Activated gamma-delta T cell treated with Interleukin-2 at 50 U/mL for 16 hours (primary cell): ENCODE results near the gene NACAD.

ENCODE experiments used
- DNase-seq: peaks from one replicate; pipeline ENCODE4 v3.0.0-alpha.2; 2020

The NACAD gene

DNA sequence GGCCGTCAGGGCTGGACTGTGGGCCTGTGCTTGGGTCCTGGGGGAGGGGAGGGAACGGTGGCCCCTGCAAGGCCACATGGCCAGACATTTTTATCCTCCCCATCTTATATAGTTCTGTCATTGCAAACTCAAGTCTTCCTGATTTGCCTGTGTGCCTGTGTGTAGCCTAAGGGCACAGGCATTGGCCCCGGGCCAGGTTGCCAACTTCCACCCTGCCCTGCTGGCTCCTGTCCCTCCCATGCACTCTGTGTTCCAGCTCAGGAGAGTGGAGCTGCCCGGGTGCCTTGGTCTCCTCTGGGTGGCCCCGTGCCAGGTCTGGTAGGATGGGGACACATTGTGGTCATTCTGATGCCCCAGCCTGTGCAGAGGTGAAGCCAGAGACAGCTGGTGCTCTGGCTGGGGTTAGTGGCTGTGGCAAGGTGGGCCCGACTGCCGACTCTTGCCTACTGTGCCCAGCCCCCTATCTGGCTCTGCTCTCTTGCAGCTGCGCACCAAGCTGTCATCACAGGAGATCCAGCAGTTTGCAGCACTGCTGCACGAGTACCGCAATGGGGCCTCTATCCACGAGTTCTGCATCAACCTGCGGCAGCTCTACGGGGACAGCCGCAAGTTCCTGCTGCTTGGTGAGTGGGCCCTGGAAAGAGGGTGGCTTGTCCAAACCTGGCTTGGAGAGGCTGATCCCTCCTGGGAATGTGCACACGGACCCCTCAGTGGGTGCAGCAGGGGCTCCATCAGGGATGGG lies 14.8 kb downstream of the NACAD start:
- DNase-seq: no peak

DNA sequence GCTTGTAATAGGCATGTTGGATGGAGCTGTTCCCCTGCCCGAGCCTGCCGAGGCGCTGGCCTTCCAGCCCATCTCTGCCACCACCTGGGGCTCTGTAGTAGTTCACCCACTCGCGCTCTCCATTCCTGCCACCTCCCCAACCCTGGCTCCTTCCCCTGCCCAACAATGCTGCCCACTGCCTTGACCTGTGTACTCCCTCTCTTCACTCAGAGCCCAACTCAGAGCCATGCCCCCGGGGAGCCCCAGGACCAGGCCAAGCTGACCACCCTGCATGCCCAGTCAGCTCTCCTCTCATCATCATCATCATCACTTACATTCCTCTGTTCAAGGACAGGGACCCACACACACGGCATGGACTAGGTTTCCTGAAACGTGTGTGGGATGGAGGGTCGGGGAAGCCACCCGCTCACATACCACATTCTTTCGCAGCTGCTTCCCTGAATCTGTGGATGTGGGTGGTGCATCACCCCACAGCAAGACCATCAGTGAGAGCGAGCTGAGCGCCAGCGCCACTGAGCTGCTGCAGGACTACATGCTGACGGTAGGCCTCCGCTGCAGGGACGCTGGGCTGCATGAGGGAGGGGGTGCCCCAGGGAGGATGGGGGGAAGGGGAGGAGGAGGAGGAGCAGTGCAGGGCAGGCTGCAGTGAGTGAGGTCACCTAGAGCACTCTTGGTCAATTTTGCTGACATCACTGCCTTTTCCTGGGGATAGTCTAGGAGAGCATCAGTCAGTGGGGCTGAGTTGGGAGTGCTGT lies 15.6 kb downstream of the NACAD start:
- DNase-seq: no peak

DNA sequence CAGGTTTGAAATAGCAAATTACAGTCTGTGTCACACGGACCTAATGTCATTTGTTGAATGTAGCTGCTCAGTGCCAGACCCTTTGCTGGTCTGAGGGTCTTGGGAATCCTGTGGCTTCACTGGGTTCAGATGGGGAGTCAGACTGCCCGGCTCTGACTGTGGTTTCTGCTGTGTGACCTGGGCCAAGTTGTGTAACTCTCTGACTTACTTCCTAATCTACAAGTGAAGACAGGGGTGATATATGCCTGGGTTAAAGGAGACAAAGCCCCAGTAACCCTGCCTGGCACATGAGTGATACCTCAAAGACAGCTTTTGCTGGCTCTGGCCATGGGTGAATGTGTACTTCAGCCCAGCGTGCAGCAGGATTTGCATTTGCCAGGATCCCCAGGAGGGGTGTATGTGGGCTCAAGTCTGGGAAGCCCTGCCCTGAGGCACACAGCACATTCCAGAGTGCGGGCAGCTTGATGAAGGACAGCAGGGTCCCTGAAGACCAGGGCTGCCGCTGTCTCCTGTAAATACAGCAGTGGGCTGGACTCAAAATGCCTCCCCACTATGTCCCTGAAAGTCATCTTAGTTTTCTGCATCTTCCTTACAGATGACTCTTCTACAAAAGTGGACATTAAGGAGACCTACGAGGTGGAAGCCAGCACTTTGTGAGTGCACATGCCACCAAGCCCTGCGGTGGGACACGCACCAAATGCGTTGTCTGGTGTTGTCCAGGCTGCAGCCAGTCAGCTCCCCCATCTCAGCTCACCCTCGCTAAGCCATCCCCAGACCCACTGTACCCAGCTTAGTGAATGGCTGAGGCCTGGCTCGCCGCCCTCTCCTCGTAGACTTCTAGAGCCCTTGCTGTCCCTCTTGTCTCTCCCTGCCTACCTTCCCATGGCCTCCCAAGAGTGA lies 16.4 kb downstream of the NACAD start:
- DNase-seq: no peak

DNA sequence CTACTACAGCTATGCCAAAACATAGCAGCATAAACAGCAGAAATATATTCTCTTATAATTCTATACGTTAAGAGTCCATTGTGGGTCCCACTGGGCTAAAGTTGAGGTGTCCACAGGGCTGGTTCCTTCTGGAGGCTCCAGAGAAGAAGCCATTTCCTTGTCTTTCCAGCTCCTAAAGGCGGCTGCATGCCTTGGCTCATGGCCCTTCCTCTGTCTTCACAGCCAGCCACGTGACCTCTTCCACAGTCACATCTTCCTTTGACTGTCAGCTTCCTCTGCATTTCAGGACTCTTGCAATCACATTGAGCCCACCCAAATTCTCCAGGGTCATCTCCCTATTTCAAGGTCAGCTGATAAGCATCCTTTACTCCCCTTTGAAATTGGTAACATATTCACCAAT lies 17.2 kb downstream of the NACAD start:
- no peak for DNase-seq

DNA sequence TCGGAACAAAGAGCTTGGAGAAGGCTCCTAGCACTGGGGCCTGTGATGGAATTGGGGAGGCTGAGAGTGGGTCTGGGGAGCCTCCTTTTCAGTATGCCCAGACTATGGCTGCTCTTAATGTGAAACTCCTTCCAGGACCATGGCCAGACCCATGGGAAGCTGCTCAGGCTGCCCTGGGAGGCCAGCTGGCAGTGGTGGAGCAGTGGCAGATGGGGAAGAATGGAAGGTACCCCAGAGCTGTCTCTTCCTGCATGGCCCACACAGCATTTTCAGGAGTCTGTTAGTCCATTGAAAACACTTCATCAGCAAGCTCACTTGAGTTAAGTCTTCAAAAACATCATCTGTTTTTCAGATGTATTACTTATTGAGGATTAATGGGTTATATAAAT lies 18.5 kb downstream of the NACAD start:
- no peak for DNase-seq

DNA sequence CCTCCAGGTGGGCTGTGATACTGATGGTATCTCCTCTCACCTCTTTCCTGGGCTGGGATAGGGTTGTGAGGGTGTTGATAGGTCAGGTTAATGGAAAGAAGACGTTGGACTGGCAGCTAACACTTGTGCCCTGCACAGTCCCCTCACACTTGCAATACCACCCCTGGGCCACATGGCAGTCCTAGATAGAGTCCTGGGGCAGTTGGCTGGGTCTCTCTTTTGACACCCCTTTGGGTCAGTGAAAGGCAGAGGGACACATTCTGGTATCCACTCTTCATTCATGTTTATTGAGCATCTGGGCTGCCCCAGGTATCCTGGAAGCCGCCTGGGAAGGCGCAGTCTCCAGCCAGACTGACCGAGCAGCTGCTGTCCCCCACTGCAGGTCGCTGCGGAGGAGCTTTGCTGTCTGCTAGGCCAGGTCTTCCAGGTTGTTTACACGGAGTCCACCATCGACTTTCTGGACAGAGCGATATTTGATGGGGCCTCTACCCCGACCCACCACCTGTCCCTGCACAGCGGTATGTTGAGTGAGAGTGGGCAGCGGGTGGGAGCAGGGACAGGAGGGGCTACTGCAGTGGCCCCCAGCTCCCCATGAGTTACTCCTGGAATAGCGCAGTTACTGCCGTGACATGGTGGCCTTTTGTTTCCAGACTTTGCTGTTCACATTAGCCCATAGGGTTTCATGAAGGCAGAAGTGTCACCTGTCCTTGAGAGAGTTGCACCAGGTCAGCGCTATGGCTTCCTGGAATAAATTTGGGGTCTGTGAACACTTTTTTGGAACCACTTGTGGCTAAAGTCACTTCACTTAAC lies 19.1 kb downstream of the NACAD start:
- DNase-seq: no peak

DNA sequence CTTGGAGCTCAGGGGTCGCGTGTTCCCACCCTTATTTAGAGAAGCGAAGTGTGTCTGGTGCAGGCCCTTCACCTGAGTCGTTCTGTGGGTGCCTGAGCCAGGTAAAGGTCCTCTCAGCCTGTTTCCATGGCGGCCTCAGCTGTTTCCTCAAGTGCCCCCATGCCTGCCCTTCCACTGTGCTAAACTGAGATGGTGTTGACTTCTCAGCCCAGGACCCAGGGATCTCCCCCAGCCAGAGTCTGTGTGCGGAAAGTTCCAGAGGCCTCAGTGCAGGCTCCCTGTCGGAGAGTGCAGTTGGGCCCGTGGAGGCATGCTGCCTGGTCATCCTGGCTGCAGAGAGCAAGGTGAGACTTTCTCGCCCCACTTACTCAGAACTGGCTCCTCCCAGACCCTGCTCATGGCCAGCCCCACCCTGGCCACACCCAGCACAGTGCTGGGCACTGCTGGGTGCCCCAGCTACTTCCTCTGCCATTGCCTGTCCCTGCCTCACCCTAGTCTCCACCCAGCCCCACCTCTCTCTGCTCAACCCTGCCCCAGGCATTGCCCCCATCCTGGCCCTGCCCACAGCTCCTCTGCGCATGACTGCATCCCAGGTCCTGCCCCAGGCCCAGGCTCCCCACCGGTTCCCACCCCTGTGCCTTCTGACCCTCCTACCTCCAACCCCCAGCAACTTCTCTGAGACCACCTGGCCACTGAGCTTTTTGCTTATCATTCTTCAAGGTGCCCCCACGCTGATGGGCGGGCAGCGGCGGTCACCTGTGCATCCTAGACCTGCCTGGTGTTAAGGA lies 20.3 kb downstream of the NACAD start:
- DNase-seq: no peak

DNA sequence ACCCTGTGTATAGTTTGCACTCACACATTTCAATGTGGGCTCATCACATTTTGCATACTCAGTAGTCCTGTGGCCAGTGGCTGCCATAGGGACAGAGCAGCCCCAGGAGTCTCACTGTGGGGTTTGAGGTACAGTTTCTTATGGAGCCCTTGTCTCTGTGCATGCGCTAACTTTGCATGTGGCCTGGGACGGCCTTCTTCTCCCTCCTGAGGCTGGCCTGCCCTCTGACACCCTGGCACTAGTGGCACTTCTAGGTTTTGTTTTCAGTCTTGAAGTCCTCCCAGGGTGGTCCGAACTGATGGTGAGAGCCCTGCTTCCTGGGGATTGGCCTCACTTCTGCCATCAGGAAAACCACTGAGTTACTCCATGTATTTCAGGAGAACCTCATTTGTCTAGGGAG lies 21.2 kb downstream of the NACAD start:
- DNase-seq: no peak

DNA sequence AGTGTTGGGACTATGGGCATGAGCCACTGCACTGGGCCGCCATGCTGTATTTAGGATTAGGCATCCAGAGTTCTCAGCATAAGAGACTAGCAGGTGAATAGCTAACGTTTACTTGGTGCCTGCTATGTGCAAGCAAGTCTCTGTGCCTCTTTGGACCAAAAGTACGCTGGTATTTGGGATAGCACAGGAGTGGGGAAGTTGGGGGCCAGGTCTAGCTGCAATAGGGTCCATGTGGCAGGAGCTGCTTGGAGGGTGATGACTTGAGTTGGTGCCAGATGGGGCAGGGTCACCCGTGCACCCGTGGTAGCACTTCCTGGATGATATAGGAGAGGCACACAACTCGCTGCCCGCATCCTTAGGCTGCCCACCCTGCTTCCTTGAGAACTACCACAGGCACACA lies 22.4 kb downstream of the NACAD start:
- no peak for DNase-seq

DNA sequence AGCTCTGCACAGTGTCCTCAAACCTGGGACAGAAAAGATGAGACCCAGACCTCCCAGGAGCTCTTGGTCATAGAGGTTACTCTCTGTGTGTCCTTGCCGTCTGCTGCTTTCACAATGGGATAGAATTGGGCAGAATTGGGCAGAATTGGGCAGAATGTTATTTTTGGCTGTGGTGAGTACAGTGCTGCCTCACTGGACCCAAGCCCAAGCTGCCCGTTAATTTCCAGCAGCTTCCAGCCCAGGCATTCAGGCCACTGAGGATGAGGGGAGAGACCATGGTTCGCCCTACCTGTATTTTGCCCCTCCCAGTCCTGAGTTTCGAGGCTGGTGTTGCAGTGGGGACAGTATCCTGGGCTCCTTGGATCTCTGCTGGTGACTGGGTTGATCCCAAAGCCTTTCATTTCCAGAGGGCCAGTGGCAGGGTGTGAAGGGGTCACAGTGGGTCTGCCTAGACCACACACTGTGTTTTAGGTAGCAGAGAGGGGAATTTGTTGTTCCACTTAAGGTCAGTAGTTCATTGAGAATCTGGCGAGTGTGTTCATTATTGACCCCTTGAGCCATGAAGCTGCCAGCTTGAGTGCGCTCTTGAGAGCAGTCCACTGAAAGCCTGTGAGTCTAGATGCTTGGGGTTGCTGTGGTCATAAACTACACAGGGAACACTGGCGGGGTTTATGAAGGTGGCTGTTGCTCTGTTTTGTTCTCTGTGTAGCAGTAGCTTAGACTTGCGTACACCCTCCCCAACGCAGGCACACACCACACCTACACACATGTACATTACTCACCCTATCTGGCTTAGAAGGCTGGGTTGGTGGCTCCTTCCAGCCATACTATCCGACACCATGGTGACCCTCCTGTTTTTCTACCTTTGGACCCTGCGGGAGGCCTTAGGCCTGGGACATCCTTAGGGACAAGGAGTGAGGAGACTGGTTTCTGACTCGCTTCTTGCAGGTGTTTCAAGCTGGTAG lies 23.5 kb downstream of the NACAD start:
- no peak for DNase-seq

DNA sequence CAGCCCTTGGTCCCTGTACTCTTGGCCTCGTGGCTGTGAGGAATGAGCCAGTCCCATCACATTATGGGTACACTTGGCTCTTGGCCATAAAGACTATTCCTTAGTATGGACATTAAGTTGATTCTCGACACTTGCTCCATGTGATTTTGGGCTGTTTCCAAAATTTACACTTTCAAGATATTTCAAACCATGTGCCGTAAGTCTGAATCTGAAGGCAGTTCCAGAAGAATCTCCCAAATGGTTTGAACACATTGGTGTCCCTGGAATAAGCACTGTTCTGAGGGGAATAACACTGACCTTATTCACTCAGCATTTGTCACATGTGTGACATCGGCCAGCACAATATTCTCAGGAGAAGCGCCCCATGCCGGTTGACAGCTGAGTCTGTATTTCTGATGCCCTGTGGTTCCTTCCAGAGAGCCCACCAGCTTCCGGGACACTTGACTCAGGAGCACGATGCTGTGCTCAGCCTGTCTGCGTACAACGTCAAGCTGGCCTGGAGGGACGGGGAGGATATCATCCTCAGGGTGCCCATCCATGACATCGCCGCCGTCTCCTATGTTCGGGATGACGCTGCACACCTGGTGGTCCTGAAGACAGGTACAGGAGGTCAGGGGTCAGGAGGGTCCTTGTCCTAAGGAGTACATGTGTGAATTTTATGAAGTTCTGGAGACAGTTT lies 24.6 kb downstream of the NACAD start:
- no peak for DNase-seq

DNA sequence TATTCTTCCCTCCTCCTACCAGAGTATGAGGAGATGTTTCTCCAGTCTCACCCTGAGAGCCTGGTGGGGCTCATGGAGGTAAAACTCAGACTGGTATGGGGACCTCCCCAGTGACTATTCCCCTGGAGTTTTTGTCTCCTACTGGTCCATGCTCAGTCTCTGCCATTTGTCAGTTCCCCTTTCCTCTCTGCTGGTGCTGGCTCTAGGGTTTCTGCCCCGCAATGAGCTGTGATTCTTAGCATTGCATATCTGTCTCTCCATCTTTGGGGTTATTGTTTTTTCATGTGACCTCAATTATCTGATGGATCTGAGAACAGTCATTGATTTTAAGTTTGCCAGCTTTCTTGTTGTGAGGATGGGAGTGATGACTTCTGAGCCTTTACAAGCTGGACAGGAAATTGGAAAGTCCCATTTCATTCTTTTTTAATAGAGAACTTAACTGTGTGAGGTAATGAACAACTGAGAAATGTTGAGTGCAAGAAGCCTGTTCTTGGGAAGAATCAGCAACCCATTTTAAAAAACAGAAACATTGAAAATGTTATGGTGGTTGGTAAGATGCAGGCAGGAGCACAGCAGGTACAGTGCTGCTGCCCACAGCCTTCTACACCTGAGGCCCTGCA lies 26.9 kb downstream of the NACAD start:
- DNase-seq: no peak

DNA sequence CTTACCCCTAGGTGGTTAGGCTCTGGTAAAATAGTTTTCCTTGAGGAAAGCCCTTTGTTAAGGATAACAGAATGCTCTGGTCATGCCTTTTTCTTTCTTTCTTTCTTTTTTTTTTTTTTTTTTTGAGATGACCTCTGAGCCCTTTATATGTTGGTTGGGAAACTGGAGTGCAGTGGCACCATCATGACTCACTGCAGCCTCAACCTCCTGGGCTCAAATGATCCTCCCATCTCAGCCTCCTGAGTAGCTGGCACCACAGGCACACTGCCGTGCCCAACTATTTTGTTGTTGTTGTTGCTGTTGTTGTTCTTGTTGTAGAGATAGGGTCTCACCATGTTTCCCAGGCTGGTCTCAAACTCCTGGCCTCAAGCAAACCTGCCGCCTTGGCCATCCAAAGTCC lies 27.4 kb downstream of the NACAD start:
- DNase-seq: no peak

DNA sequence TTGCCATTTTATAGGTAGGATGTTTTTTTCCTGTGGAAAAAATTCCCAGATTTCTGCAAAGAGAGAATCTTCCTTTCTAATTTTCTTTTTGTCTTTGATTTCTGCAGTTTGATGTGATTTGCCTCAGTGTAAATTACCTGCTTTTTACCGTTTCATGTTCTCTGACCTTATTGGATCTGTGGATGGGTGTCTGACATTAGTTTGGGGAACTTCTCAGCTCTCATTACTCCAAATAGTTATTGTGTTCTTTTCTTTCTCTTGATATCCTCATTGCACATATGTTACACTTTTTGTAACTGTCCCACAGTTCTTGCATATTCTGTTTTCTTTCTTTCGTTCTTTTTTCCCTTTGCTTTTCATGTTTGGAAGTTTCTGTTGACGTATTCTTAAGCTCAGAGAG lies 28.5 kb downstream of the NACAD start:
- DNase-seq: no peak

DNA sequence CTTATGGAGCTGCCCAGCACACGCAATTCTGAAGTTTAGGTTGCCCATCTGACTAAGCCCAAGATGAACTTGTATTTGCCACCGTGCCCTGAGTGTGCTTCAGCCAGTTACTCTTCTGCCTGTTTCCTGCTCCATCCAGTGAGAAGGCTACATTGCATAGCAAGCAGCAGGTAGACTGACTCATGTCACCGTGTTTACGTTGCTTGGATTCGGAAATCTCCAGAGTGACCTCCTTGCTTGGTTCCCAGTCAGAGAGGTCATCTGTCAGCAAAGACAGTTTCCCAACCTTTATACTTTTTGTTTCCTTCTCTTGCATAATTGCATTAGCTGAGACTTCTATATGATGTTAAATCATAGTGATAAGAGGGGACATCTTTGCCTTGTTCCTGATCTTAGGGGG lies 30.9 kb downstream of the NACAD start:
- DNase-seq: no peak

DNA sequence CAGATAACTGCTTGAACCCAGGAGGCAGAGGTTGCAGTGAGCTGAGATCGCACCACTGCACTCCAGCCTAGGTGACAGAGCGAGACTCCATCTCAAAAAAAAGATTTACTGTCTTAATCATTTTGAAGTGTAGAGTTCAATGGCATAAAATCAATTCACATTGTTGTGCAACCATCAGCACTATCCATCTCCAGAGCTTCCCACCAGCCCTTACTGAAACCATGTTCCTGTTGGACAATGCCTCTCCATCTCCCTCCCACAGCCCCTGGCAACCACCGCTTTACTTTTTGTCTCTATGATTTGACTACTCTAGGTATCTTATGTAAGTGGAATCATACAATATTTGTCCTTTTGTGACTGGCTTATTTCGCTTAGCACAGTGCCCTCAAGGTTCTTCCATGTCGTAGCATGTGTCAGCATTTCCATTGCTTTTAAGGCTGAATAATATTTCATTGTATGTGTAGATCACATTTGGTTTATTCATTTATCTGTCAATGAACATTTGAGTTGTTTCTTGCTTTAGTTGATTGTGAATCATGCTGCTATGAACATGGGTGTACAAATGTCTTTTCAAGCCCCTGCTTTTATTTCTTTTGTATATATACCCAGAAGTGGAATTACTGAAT lies 33.1 kb downstream of the NACAD start:
- DNase-seq: no peak

DNA sequence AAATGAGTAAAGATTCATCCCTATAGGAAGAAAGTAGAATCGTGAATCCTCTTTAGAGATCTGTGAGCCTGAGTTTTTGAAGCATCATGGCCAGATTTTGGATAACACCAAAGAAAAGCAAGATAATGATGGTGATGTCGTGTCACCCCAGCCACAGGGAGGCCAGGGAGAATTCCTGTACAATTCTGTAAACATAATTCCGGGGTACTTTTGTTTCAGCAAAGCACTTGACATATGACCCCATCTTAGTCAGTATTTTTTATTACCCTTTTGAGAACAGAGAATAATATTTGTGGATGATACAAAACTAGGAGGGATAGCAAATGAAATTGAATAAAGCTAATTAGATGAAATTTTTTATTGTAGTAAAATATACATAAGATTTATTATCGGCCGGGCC lies 33.8 kb downstream of the NACAD start:
- DNase-seq: no peak

DNA sequence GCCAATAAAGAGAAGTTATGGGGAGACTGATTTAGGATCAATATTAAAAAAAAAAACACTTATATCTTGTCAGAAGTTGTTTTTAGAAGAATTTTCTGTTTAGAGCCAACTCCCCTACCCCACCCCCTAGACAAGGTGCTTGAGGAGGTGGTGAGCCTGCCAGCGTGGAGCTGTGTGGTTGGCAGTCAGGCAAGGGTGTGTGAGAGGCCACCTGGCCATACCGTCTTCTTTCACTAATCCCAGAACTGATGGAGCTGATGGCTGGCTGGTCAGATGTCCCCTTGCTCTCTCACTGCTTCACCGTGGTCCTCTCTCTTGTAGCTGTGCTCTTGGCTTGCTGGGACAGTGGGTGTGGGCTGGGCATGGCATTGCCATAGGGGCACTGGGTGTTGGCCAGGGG lies 34.3 kb downstream of the NACAD start:
- no peak for DNase-seq

DNA sequence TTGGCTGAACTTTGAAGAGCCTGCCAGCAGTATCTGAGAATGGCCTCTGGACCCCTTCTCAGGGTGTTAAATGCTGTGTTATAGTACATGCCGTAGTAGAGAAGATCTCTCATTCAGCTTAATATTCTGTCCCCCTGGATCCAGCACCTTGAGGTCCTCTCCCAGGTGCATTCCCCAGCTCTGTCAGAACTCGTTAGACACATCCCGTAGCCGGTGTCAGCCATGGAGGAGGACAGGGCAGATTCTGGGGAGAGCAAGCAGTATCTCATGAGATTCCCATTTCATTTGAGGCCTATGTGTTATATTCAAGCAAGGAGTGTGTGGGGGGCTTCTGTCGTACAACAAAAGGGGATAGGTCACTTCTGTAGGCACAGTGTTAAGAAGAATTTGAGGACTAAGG lies 34.8 kb downstream of the NACAD start:
- DNase-seq: no peak
